GM10266 (cell line): ENCODE measurements around the gene TUT1.
A peak's percentile ranks its signal among the peaks of the same experiment; 100 is the strongest.

ENCODE experiments used
- DNase-seq: peaks from one replicate; pipeline ENCODE4 v3.0.0; 2012; ENCODE audit errors: extremely low spot score
- TF ChIP-seq, protein P1 (sequence below): IDR thresholded peaks from 2 replicates; pipeline ENCODE4 v1.5.1; 2012; ENCODE audit warnings: mild to moderate bottlenecking, low read depth; ENCODE audit not compliant: control insufficient read depth, insufficient read depth; ENCODE audit errors: missing control alignments

The TUT1 gene

DNA sequence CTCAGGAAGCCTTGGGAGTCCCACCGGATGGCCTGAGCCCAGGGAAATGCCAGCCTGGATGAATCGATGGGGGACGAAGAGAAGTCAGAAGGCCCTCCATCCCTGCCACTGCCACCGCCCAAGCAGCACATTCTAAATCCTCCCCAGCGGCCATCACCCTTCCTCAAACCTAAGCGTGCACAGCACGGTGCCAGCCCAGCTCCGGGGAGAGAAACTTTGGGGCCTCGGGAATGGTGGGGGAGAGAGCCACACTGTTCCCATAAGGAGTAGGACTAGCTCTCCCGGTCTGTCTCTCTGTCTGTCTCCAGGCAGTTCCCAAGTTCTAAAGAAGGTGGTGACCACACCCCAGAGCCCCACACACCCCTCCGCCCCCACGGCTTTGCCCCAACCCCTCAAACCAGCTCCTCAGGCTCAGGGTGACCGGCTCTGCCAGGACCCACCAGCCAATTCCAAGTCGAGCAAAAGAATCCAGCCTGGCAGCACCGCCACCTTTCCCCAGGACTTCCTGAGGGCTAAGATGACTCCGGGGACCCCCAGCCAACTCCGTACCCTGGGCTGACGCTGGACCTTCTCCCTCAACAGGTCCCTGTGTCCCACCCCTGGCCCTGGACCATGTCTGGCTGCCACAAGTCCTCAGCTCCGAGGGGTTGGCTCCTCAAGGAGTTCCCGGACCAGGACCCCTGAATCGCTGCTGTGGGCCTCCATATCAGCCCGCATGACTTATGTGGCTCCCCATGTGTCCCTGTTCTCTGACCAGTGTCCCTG, 47.5 kb downstream of the TUT1 start:
- TF ChIP-seq, protein P1, sequence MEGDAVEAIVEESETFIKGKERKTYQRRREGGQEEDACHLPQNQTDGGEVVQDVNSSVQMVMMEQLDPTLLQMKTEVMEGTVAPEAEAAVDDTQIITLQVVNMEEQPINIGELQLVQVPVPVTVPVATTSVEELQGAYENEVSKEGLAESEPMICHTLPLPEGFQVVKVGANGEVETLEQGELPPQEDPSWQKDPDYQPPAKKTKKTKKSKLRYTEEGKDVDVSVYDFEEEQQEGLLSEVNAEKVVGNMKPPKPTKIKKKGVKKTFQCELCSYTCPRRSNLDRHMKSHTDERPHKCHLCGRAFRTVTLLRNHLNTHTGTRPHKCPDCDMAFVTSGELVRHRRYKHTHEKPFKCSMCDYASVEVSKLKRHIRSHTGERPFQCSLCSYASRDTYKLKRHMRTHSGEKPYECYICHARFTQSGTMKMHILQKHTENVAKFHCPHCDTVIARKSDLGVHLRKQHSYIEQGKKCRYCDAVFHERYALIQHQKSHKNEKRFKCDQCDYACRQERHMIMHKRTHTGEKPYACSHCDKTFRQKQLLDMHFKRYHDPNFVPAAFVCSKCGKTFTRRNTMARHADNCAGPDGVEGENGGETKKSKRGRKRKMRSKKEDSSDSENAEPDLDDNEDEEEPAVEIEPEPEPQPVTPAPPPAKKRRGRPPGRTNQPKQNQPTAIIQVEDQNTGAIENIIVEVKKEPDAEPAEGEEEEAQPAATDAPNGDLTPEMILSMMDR = no peak
- DNase-seq = no peak

DNA sequence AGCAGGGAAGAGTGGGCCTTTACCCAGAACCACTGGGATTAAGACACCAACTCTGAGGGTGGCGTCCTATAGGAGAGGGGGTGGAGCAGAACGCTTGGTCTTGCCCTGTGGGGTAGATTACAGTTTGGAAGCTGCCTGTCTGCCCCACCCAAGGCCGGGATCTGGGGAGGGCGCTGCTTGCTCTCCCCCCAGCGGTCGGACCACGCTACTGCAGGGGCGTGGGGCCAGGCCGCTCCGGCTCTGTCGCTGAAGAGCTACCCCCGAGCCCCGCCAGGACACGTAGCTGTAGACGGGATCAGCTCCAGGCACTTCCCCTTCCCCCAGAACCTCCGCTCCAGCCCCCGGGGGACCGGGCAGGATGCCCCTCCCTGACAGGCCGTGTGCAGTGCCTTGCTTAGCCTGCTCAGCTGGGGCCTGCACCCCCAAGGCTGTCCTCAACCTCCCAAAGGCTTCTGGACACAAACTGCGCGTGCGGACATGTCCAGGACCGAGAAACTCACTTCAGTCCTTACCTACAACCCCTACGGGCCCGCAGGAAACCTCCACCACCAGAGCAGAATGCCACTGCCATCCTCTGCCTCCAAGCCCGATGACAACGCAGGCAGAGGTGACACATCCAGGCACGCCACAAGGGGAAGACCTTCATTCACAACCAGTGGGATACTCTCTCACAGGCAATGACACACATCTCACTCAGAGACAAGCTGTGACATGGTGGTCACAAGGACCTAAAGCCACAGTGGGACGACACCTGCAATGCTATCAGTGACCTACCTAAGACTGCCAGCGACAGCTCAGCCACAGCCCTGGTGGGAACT, 48.4 kb downstream of the TUT1 start:
- peak; percentile 80 for DNase-seq
- TF ChIP-seq, protein P1 = peak; percentile 98

DNA sequence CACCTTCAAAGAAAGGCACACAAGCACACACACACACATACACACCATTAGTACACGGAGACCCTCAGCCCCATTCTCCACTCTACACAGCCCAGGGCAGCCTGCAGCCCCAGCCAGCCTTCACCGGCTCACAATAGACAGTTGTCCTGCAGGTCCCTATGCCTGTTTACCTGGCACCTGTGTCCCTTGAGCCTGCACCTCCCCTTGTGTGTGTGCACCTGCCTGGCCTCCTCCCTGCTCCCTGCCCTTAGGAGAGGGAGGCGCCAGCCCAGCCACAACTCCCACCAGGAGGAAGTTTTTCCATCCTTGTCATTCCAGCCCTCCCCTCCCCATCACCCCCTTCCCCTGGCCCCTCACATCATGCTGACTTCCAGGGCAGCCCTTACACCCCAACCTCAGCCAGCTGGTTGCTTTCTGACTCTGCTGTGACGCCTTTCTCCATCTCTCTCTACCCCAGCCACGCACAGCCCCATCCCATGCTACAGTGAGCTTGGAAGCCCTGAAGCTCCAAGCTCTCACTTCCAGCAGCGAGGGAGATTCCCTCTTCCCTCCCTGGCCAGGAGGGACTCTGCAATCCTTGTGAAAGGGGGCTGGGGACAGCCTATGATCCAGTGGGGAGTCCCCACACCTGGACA, 49.1 kb downstream of the TUT1 start:
- no peak for DNase-seq
- TF ChIP-seq, protein P1 = no peak

DNA sequence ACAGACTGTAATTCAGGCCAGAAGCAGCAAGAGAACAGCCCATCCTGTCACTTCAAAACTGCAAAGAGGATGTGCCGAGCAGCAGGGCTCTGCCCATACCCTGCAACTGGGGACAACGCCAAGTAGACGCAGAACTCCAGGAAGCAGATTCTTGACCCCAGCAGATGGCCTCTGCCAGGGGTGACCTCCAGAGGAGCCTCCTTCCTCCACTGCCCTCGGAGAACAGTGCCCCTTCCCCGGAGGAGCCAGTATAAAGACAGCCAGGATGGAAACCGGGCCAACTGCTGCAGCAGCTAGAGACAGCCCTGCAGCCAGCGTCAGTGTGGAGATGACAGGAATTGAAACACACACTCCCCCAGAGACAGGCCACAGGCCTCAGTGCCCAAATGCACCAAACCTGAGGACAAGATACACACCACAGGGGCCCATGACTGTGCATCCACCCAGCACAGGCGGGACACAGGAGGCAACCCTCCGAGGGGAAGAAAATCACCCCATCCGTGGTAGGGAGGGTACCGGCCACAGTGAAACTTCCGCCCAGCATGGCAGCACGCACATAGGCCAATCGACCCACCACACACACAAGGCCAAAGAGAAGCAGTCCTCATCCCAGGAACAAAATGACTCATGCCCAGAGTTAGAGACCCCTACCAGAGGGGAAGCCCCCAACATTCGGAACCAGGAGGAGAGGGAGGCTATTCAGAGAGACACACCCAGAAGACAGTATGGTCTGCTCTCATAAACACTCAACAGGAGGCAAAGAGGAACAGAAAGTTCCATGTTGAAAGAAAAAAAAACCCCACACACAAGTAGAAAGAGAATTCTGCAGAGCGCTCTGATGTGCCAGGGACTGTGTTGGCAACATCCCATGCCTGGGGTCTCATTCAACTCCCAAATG, 50.3 kb downstream of the TUT1 start:
- DNase-seq = peak; percentile 71
- TF ChIP-seq, protein P1 = no peak

DNA sequence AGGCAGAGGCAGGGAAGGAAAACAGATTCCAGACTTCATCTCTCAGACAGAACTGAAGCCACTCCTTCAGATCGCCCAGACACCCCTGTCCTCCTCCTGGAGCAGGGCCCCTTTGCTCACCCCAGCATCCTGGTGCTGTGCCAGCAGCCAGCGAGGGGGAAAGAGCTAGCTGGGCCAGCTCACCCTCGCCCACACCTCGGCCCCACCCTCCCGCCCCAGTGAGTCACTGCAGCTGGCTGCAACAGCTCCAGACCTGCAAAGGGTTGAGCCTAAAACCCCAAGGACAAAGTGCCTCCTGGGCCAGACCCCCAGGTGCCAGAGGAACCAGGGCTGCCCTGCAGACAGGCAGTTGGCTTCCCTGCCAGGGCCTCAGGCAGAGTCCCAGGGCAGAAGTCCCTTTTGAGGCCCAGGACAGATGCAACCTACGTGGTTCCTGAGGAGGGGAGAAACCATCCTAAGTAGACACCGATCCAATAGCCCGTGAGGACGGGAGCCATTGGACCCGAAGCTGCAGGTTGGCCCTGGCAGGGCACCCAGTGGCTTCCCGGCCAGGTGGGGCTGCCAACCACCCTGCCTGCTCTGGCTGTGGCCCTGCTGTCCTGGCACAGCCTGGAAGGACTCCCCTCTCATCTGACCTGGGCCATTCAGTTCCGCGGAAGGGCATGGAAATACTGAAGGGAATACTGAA, 51.9 kb downstream of the TUT1 start:
- no peak for DNase-seq

More for the DNA sequence above, 51.9 kb downstream of the TUT1 start:
- TF ChIP-seq, protein P1 = no peak
